Osteoblast (primary cell): ENCODE results near the gene BCAS3. TPM values are rescaled to one million over a fixed set of nuclear protein-coding genes. Genes with fewer than 3 reads are reported as not detected.

Experiments
- DNase-seq: peaks from one replicate; pipeline ENCODE4 v3.0.0; 2011; ENCODE audit warnings: low spot score, mixed read lengths; ENCODE audit not compliant: insufficient read length; ENCODE audit errors: missing footprints
- H2AFZ ChIP-seq: 2 replicates; pipeline ENCODE4 v1.6.0; 2011; ENCODE audit warnings: mild to moderate bottlenecking, low read length
- H3K27ac ChIP-seq: 2 replicates; pipeline ENCODE4 v1.5.1; 2011; ENCODE audit warnings: mild to moderate bottlenecking, low read depth, low read length, moderate library complexity
- H3K27me3 ChIP-seq: 2 replicates; pipeline ENCODE4 v1.6.0; 2012; ENCODE audit warnings: mild to moderate bottlenecking, control low read depth, inconsistent platforms, low read length, moderate library complexity; ENCODE audit not compliant: insufficient read depth
- H3K36me3 ChIP-seq: 2 replicates; pipeline ENCODE4 v1.5.1; 2011; ENCODE audit warnings: mild to moderate bottlenecking, low read length, control low read depth, moderate library complexity; ENCODE audit not compliant: insufficient read depth
- H3K4me1 ChIP-seq: 2 replicates; pipeline ENCODE4 v1.5.1; 2011; ENCODE audit warnings: mild to moderate bottlenecking, low read length, control low read depth, moderate library complexity; ENCODE audit not compliant: insufficient read depth
- H3K4me2 ChIP-seq: 2 replicates; pipeline ENCODE4 v1.6.0; 2011; ENCODE audit warnings: mild to moderate bottlenecking, low read length; ENCODE audit not compliant: insufficient read depth
- H3K4me3 ChIP-seq: fragments of 200-600 bp; sonication (generic); 3 replicates; pipeline ENCODE4 v1.5.1; 2012; ENCODE audit warnings: mild to moderate bottlenecking, low read length, inconsistent platforms; ENCODE audit not compliant: insufficient read depth
- H3K79me2 ChIP-seq: 2 replicates; pipeline ENCODE4 v1.6.0; 2012; ENCODE audit warnings: mild to moderate bottlenecking, low read length, control low read depth, inconsistent platforms; ENCODE audit not compliant: insufficient read depth
- H3K9me3 ChIP-seq: 2 replicates; pipeline ENCODE4 v1.5.1; 2011; ENCODE audit warnings: low read depth, low read length, control low read depth
- H4K20me1 ChIP-seq: 2 replicates; pipeline ENCODE4 v1.6.0; 2012; ENCODE audit warnings: mild to moderate bottlenecking, low read length, control low read depth; ENCODE audit not compliant: insufficient read depth
- total RNA-seq: library from RNA; depleted of rRNA; stranded (reverse); fragments of >200 nt; gene quantifications from 2 replicates; pipeline ENCODE4 v1.2.3, GENCODE V29; 2012
- TF ChIP-seq, protein P1 (sequence below): IDR thresholded peaks from 2 replicates; pipeline ENCODE4 v1.5.1; 2011; ENCODE audit warnings: mild to moderate bottlenecking, low read depth, low read length, moderate library complexity; ENCODE audit errors: extremely low read depth

The BCAS3 gene
- total RNA-seq, 1 donor: 31.5 TPM

GRCh38 chr17:60781880-60782412 lies 104.3 kb downstream of the BCAS3 start:
- no peaks in the 10 kb centered on the region for H3K27me3 ChIP-seq
- H3K4me2 ChIP-seq: no peak overlapping the region
- no peak for DNase-seq
- no peak overlapping the region for H3K4me3 ChIP-seq
- no peak overlapping the region for H2AFZ ChIP-seq
- no peak overlapping the region for H3K27ac ChIP-seq
- H3K9me3 ChIP-seq: no peaks in the 10 kb centered on the region
- no peaks in the 10 kb centered on the region for H3K36me3 ChIP-seq
- TF ChIP-seq, protein P1, sequence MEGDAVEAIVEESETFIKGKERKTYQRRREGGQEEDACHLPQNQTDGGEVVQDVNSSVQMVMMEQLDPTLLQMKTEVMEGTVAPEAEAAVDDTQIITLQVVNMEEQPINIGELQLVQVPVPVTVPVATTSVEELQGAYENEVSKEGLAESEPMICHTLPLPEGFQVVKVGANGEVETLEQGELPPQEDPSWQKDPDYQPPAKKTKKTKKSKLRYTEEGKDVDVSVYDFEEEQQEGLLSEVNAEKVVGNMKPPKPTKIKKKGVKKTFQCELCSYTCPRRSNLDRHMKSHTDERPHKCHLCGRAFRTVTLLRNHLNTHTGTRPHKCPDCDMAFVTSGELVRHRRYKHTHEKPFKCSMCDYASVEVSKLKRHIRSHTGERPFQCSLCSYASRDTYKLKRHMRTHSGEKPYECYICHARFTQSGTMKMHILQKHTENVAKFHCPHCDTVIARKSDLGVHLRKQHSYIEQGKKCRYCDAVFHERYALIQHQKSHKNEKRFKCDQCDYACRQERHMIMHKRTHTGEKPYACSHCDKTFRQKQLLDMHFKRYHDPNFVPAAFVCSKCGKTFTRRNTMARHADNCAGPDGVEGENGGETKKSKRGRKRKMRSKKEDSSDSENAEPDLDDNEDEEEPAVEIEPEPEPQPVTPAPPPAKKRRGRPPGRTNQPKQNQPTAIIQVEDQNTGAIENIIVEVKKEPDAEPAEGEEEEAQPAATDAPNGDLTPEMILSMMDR: no peak
- no peaks in the 10 kb centered on the region for H3K79me2 ChIP-seq
- H3K4me1 ChIP-seq: no peaks in the 10 kb centered on the region
- no peaks in the 10 kb centered on the region for H4K20me1 ChIP-seq

DNA sequence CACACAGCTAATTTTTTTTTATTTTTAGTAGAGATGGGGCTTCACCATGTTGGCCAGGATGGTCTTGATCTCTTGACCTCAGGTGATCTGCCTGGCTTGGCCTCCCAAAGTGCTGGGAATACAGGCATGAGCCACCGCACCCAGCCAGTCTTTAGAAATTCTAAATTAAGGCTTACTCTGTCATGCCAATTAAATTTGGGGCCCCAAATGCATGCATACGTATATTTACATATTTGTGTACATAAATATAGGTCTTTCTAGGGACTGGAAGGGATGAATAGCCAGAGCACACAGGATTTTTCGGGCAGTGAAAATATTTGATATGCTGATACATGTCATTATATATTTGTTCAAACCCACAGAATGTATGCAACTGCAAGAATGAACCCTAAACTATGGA lies 105.1 kb downstream of the BCAS3 start:
- H3K4me1 ChIP-seq: no peaks in the 10 kb centered on the region
- no peak overlapping the region for H2AFZ ChIP-seq
- no peak for DNase-seq
- no peak overlapping the region for H3K4me2 ChIP-seq
- H3K27ac ChIP-seq: no peak overlapping the region
- no peaks in the 10 kb centered on the region for H3K79me2 ChIP-seq
- no peaks in the 10 kb centered on the region for H3K9me3 ChIP-seq
- no peaks in the 10 kb centered on the region for H3K27me3 ChIP-seq
- H3K36me3 ChIP-seq: no peaks in the 10 kb centered on the region
- H4K20me1 ChIP-seq: no peaks in the 10 kb centered on the region
- TF ChIP-seq, protein P1: no peak
- no peak overlapping the region for H3K4me3 ChIP-seq

DNA sequence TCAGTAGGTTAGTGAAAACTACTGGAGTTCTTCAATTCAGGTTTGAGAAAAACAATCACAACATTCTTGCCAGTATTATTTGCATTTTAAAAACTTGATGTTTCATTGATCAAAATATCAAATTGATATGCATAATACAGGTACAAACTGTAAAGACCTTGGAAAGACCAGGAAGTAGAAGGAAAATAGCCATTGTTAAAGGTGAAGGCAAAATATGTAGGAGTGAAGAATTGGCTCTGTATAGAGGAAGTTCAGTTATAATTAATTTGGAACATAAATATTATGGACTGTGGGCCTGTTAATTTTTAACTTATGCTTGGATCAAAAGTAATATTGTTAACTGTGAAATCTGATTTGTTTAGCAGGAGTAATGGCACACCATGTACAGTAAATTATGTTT lies 112.6 kb downstream of the BCAS3 start:
- Histone ChIP-seq H3K4me2 (no peak overlapping the region), H3K4me1 (no peaks in the 10 kb centered on the region), H2AFZ (no peak overlapping the region), H3K27me3 (no peaks in the 10 kb centered on the region), H4K20me1 (no peaks in the 10 kb centered on the region), H3K9me3 (no peaks in the 10 kb centered on the region), H3K27ac (no peak overlapping the region), H3K79me2 (no peaks in the 10 kb centered on the region), H3K36me3 (no peaks in the 10 kb centered on the region), H3K4me3 (no peak overlapping the region)
- TF ChIP-seq, protein P1: no peak
- no peak for DNase-seq

DNA sequence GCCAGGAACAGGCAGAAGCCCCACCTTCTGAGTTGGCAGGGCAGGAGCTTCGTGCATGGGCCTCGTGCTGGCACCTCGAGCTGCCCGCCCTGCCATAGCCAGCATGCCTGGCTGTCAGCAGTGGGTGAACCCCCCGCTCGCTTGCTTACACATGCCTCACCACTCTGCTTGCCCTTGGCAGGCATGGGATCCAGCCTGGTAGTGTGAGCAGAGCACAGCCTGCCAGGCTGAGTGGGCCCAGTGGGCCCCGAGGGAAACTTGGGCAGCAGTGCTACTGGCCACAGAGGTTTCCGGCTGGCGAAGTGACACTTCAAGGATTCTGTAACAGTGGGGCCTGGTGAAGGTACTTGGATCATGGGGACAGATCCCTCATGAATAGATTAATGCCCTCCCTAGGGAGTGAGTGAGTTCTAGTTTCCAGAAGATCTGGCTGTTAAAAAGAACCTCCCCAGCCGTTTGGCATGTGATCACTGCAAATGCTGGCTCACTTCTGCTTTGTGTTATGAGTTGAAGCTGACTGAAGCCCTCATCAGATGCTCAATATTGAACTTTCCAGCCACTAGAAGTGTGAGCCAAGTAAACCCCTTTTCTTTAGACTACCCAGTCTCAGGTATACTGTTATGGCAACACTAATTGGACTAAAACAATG lies 114.7 kb downstream of the BCAS3 start:
- no peak overlapping the region for H3K4me3 ChIP-seq
- H3K4me1 ChIP-seq: no peaks in the 10 kb centered on the region
- TF ChIP-seq, protein P1: no peak
- no peaks in the 10 kb centered on the region for H4K20me1 ChIP-seq
- H3K27me3 ChIP-seq: no peaks in the 10 kb centered on the region
- no peak overlapping the region for H2AFZ ChIP-seq
- no peak overlapping the region for H3K27ac ChIP-seq
- no peaks in the 10 kb centered on the region for H3K36me3 ChIP-seq
- no peak for DNase-seq
- no peak overlapping the region for H3K4me2 ChIP-seq
- no peaks in the 10 kb centered on the region for H3K9me3 ChIP-seq
- H3K79me2 ChIP-seq: no peaks in the 10 kb centered on the region
